ENCODE data around the gene ATP8B3. TPM values are rescaled to one million over a fixed set of nuclear protein-coding genes. Genes with fewer than 3 reads are reported as not detected.

ATP8B3 gene
- total and polyA plus RNA-seq, 2 donors from 2014 or later, result 0.24 to 3.6 TPM

- Histone ChIP-seq H3K4me3 (ENCODE audit: low read length in 3 of 3) (no peak overlapping the region), H3K9ac (ENCODE audit: low read length in 3 of 3) (no peak overlapping the region), H3K36me3 (ENCODE audit: control insufficient read depth in 2 of 3, insufficient read depth in 3 of 3, low read length in 3 of 3) (no peaks in the 10 kb centered on the region), H3K27me3 (ENCODE audit: control insufficient read depth, insufficient read depth, low read length) (peaks cover 3% of the 10 kb centered on the region), H3K4me1 (ENCODE audit: control insufficient read depth in 2 of 3, insufficient read depth in 2 of 3, low read depth in 1 of 3, low read length in 3 of 3) (no peaks in the 10 kb centered on the region), H3K27ac (ENCODE audit: low read depth in 2 of 2, low read length in 2 of 2) (no peak overlapping the region), H3K9me3 (ENCODE audit: control insufficient read depth in 2 of 3, insufficient read depth in 1 of 3, low read length in 3 of 3) (no peaks in the 10 kb centered on the region)
- no peak for DNase-seq
- intact Hi-C loops (cut with DNase I), result no loop called here
- TF ChIP-seq, protein P1, sequence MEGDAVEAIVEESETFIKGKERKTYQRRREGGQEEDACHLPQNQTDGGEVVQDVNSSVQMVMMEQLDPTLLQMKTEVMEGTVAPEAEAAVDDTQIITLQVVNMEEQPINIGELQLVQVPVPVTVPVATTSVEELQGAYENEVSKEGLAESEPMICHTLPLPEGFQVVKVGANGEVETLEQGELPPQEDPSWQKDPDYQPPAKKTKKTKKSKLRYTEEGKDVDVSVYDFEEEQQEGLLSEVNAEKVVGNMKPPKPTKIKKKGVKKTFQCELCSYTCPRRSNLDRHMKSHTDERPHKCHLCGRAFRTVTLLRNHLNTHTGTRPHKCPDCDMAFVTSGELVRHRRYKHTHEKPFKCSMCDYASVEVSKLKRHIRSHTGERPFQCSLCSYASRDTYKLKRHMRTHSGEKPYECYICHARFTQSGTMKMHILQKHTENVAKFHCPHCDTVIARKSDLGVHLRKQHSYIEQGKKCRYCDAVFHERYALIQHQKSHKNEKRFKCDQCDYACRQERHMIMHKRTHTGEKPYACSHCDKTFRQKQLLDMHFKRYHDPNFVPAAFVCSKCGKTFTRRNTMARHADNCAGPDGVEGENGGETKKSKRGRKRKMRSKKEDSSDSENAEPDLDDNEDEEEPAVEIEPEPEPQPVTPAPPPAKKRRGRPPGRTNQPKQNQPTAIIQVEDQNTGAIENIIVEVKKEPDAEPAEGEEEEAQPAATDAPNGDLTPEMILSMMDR (IDR thresholded peaks at IDR 0.05; ENCODE audit: borderline replicate concordance, extremely low read depth, insufficient read depth), result no peak
- no peak for FAIRE-seq
Measured at GRCh38 chr19:1734321-1734966, 77.6 kb downstream of the ATP8B3 start.

Small RNA genes within 50 kb of the gene (microRNA-seq; reads per million reads assigned to microRNA genes)
- not detected for gene MIR1909

Other genes starting within 250 kb of the ATP8B3 start
- 19.3 TPM for gene MEX3D, start 244.0 kb downstream of the ATP8B3 start, total RNA-seq
- gene MEX3D, start 244.0 kb downstream of the ATP8B3 start, polyA plus RNA-seq (ENCODE audit: insufficient read depth, low read depth, low replicate concordance), result 5.4 TPM
- gene MBD3, start 219.4 kb downstream of the ATP8B3 start, total RNA-seq, result 62.5 TPM
- gene MBD3, start 219.4 kb downstream of the ATP8B3 start, polyA plus RNA-seq (ENCODE audit: insufficient read depth, low read depth, low replicate concordance), result 76.1 TPM
- 200 TPM for gene UQCR11, start 206.8 kb downstream of the ATP8B3 start, total RNA-seq
- 777 TPM for gene UQCR11, start 206.8 kb downstream of the ATP8B3 start, polyA plus RNA-seq (ENCODE audit: insufficient read depth, low read depth, low replicate concordance)
- 50.2 TPM for gene TCF3, start 159.7 kb downstream of the ATP8B3 start, total RNA-seq
- 20.3 TPM for gene TCF3, start 159.7 kb downstream of the ATP8B3 start, polyA plus RNA-seq (ENCODE audit: insufficient read depth, low read depth, low replicate concordance)
- not detected for gene ONECUT3, start 58.8 kb downstream of the ATP8B3 start, total RNA-seq
- gene ONECUT3, start 58.8 kb downstream of the ATP8B3 start, polyA plus RNA-seq (ENCODE audit: insufficient read depth, low read depth, low replicate concordance), result not detected
- gene REXO1, start 36.2 kb upstream of the ATP8B3 start, total RNA-seq, result 36.8 TPM
- 12.1 TPM for gene REXO1, start 36.2 kb upstream of the ATP8B3 start, polyA plus RNA-seq (ENCODE audit: insufficient read depth, low read depth, low replicate concordance)
- 22.2 TPM for gene KLF16, start 51.3 kb upstream of the ATP8B3 start, total RNA-seq
- gene KLF16, start 51.3 kb upstream of the ATP8B3 start, polyA plus RNA-seq (ENCODE audit: insufficient read depth, low read depth, low replicate concordance), result 10.4 TPM
- gene ABHD17A, start 73.2 kb upstream of the ATP8B3 start, total RNA-seq, result 63.8 TPM
- 65.1 TPM for gene ABHD17A, start 73.2 kb upstream of the ATP8B3 start, polyA plus RNA-seq (ENCODE audit: insufficient read depth, low read depth, low replicate concordance)
- gene ADAT3, start 93.1 kb upstream of the ATP8B3 start, total RNA-seq, result 10.3 TPM
- 6.1 TPM for gene ADAT3, start 93.1 kb upstream of the ATP8B3 start, polyA plus RNA-seq (ENCODE audit: insufficient read depth, low read depth, low replicate concordance)
- gene SCAMP4, start 93.1 kb upstream of the ATP8B3 start, total RNA-seq, result 90.1 TPM
- 49.5 TPM for gene SCAMP4, start 93.1 kb upstream of the ATP8B3 start, polyA plus RNA-seq (ENCODE audit: insufficient read depth, low read depth, low replicate concordance)
- gene CSNK1G2, start 128.9 kb upstream of the ATP8B3 start, total RNA-seq, result 66.2 TPM
- gene CSNK1G2, start 128.9 kb upstream of the ATP8B3 start, polyA plus RNA-seq (ENCODE audit: insufficient read depth, low read depth, low replicate concordance), result 33.1 TPM
- 70.3 TPM for gene BTBD2, start 203.4 kb upstream of the ATP8B3 start, total RNA-seq
- gene BTBD2, start 203.4 kb upstream of the ATP8B3 start, polyA plus RNA-seq (ENCODE audit: insufficient read depth, low read depth, low replicate concordance), result 57.0 TPM
- 190 TPM for gene MKNK2, start 239.0 kb upstream of the ATP8B3 start, total RNA-seq
- gene MKNK2, start 239.0 kb upstream of the ATP8B3 start, polyA plus RNA-seq (ENCODE audit: insufficient read depth, low read depth, low replicate concordance), result 67.2 TPM